Measurements from ENCODE around the gene WDFY4. TPM values are rescaled to one million over a fixed set of nuclear protein-coding genes. Genes with fewer than 3 reads are reported as not detected.

Gene WDFY4
- total RNA-seq, 8 experiments from 2014 or later = 0.05 to 2.0 (median 0.13) TPM; not detected in 1

DNA sequence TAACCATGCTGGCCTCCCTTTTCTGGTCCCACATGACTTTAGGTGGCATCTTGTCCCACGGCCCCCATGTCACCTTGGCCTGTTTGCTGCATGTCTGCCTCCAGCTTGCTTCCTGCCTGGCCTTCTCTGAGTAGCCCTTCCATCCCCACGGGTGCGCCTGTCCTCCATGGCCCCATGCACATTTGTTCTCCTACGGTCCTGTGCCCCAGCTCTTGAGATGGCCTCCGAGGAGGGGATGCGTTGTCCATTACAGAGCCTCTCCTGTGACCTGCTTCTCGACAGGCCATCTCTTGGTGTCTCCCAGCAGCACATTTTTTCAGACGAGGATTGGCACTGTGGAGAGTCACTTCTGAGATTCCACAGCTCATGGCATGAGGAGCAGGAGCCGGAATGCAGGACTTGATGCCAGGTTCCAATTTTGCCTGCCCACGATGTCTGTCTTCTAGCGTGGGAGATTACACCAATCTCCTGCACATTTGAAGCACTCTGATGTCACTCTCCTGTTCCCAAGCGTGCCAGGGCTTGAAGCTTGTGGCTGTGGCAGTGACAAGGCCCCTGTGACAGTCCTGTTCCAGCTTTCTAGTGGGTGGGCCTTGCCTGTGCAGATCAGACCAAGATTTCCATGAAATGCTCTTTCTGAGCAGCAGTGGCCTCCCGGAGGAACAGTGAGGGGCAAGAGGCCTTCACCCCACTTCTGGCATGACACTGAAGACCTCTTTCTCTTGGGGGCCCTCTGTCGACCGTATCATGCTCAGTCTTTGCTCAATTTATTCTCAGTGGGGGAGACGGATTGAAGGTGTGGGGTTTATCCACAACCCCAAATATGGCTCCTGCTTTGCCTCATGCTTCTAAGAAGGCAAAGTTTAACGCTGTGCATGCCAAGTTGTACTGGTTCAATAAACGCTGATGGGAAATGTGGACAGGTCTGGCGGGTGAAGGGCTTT, 13.4 kb downstream of the WDFY4 start:
- H3K4me1 ChIP-seq (replicated peaks in 1 of 2) = no peaks in the 10 kb centered on the region
- H3K27ac ChIP-seq = no peak overlapping the region
- WGBS, 10 experiments = 35 to 92% (median 64%) methylated on average over 2 to 18 of the region's 19 CpGs; no CpG with 5 or more reads in 2 of the 10 experiments
- no peak for ATAC-seq (replicated peaks in 6 of 8)
- in situ Hi-C loops (cut with MboI; ENCODE audit: low pct_unique_long_range_greater_than_20kb in 2 of 9, low sequenced_read_pairs in 9 of 9, unreplicated experiment in 9 of 9) = no loop called here
- H3K4me3 ChIP-seq = no peak overlapping the region

DNA sequence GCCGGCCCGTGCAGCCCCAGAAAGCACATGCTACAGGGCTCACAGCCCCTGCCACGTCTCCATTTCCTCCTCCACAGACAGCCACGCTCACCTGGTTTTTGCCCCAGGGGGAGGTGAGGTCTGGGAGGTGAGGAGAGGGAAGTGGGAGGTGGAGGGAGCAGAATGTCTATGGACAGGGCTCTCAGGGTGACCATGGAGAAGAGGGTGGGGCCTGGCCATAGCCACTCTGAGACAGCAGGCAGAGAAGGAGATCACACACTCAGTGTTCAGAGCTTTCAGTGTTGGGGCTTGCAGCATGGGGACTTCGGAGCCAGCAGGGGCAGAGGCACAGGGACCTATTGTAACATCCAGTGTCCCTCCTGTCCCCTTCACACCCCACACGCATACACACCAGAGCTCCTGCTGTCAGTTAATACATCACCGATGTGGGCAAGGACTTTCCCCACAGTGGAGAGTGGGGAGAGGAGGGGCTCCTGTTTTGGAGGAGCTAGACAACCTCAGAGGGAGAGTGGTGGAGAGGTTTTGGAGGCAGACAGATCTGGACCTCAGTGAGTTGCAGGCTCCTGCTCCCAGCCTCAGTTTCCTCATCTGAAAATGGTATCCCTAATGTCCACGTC, 14.4 kb downstream of the WDFY4 start:
- Histone ChIP-seq H3K4me1 (replicated peaks in 1 of 2) (no peaks in the 10 kb centered on the region), H3K4me3 (no peak overlapping the region), H3K27ac (no peak overlapping the region)
- in situ Hi-C loops (cut with MboI; ENCODE audit: low pct_unique_long_range_greater_than_20kb in 2 of 9, low sequenced_read_pairs in 9 of 9, unreplicated experiment in 9 of 9) = no loop called here
- no peak for ATAC-seq (replicated peaks in 6 of 8)
- WGBS, 10 experiments = 33 to 40% (median 40%) methylated on average over 1 to 2 of the region's 8 CpGs; no CpG with 5 or more reads in 7 of the 10 experiments

DNA sequence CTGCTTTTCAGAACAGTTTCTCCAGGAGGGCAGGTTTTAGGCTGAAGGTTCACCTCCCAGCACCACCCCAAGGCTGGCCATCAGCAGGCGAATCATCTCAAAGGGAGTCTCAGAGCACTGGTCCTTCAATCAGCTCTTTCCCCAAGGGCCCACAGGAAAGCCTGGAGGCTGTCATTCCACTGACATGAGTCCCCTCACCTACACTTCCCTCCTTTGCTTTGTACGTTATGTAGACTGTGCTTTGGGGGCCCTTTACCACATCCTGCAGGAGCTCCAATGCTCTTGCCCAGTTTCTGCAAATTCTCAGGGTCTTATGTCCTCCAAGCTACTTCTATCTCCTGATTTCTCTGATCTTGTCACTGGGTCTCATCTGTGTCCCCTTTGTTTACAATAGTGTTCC, 15.4 kb downstream of the WDFY4 start:
- in situ Hi-C loops (cut with MboI; ENCODE audit: low pct_unique_long_range_greater_than_20kb in 2 of 9, low sequenced_read_pairs in 9 of 9, unreplicated experiment in 9 of 9) = no loop called here
- Histone ChIP-seq H3K4me1 (replicated peaks in 1 of 2) (no peaks in the 10 kb centered on the region), H3K27ac (no peak overlapping the region), H3K4me3 (no peak overlapping the region)
- 0 to 86% (median 67%) methylated on average over 1 to 2 of the region's 2 CpGs; no CpG with 5 or more reads in 3 of the 10 experiments for WGBS, 10 experiments
- ATAC-seq (replicated peaks in 6 of 8) = no peak

GRCh38 chr10:48700493-48700892, 15.8 kb downstream of the WDFY4 start:
- Histone ChIP-seq H3K4me3 (no peak overlapping the region), H3K4me1 (replicated peaks in 1 of 2) (no peaks in the 10 kb centered on the region), H3K27ac (no peak overlapping the region)
- 34 to 94% (median 88%) methylated on average over 2 to 9 of the region's 9 CpGs; no CpG with 5 or more reads in 1 of the 10 experiments for whole genome bisulfite sequencing, 10 experiments
- in situ Hi-C loops (cut with MboI; ENCODE audit: low pct_unique_long_range_greater_than_20kb in 2 of 9, low sequenced_read_pairs in 9 of 9, unreplicated experiment in 9 of 9) = no loop called here
- ATAC-seq (replicated peaks in 6 of 8) = no peak

GRCh38 chr10:48701139-48701901, 16.6 kb downstream of the WDFY4 start:
- ATAC-seq (replicated peaks in 6 of 8) = no peak
- WGBS, 10 experiments = 20 to 100% (median 65%) methylated on average over 1 to 8 of the region's 8 CpGs
- H3K4me3 ChIP-seq = no peak overlapping the region
- H3K27ac ChIP-seq = no peak overlapping the region
- in situ Hi-C loops (cut with MboI; ENCODE audit: low pct_unique_long_range_greater_than_20kb in 2 of 9, low sequenced_read_pairs in 9 of 9, unreplicated experiment in 9 of 9) = no loop called here
- no peaks in the 10 kb centered on the region for H3K4me1 ChIP-seq (replicated peaks in 1 of 2)

- Histone ChIP-seq H3K4me3 (no peak overlapping the region), H3K27ac (no peak overlapping the region), H3K4me1 (replicated peaks in 1 of 2) (no peaks in the 10 kb centered on the region)
- peak in 1 of 8 experiments; percentile 55 for ATAC-seq (replicated peaks in 6 of 8)
- in situ Hi-C loops (cut with MboI; ENCODE audit: low pct_unique_long_range_greater_than_20kb in 2 of 9, low sequenced_read_pairs in 9 of 9, unreplicated experiment in 9 of 9) = no loop called here
Observed at GRCh38 chr10:48701941-48702340, 17.3 kb downstream of the WDFY4 start.

DNA sequence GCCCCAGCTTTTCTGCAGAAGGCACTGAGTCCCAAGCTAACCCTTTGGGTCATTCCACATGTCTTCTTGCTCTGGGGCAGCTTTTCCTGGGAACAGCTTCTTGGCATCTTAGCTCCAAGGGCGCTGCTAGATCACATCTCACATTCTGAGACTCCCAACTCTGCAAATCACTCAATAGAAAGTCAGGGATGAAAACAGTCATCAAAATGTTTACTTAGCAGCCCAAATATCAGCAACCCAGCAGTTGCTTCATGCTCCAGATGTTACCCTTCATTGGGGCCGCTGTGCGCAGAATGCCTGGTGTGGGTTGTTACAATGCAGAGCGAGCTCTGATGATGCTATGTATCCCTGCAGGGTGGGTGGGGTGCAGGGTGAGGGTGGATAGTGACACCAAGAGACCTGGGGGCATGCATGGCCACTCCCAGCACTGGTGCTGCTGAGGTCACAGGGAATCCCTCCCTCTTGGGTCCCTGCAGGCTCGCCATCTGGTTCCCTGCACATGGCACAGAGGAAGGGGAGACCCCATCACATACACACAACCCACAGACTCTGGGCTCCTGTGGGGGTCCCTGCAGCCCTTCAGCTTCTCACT, 19.0 kb downstream of the WDFY4 start:
- peak in 3 of 8 experiments; percentile 76 to 91 (median 82) for ATAC-seq (replicated peaks in 6 of 8)
- no peaks in the 10 kb centered on the region for H3K4me1 ChIP-seq (replicated peaks in 1 of 2)
- in situ Hi-C loops (cut with MboI; ENCODE audit: low pct_unique_long_range_greater_than_20kb in 2 of 9, low sequenced_read_pairs in 9 of 9, unreplicated experiment in 9 of 9) = no loop called here
- no peak overlapping the region for H3K27ac ChIP-seq
- WGBS, 10 experiments = 20 to 100% (median 88%) methylated on average over 1 to 4 of the region's 5 CpGs; no CpG with 5 or more reads in 4 of the 10 experiments
- H3K4me3 ChIP-seq = no peak overlapping the region

GRCh38 chr10:48704156-48704555, 19.5 kb downstream of the WDFY4 start:
- ATAC-seq (replicated peaks in 6 of 8) = no peak
- WGBS, 10 experiments = 0 to 33% (median 20%) methylated on average over 1 to 2 of the region's 5 CpGs; no CpG with 5 or more reads in 7 of the 10 experiments
- H3K4me1 ChIP-seq (replicated peaks in 1 of 2) = no peaks in the 10 kb centered on the region
- in situ Hi-C loops (cut with MboI; ENCODE audit: low pct_unique_long_range_greater_than_20kb in 2 of 9, low sequenced_read_pairs in 9 of 9, unreplicated experiment in 9 of 9) = no loop called here
- no peak overlapping the region for H3K4me3 ChIP-seq
- no peak overlapping the region for H3K27ac ChIP-seq

GRCh38 chr10:48705401-48705938, 20.8 kb downstream of the WDFY4 start:
- peak in 2 of 8 experiments; percentile 3 to 8 for ATAC-seq (replicated peaks in 6 of 8)
- in situ Hi-C loops (cut with MboI; ENCODE audit: low pct_unique_long_range_greater_than_20kb in 2 of 9, low sequenced_read_pairs in 9 of 9, unreplicated experiment in 9 of 9) = no loop called here
- Histone ChIP-seq H3K4me3 (no peak overlapping the region), H3K4me1 (replicated peaks in 1 of 2) (no peaks in the 10 kb centered on the region), H3K27ac (no peak overlapping the region)
- WGBS, 10 experiments = 33 to 81% (median 60%) methylated on average over 1 to 7 of the region's 9 CpGs; no CpG with 5 or more reads in 1 of the 10 experiments

- no peaks in the 10 kb centered on the region for H3K4me1 ChIP-seq (replicated peaks in 1 of 2)
- WGBS, 10 experiments = 0 to 83% (median 67%) methylated on average over 1 to 2 of the region's 2 CpGs; no CpG with 5 or more reads in 3 of the 10 experiments
- in situ Hi-C loops (cut with MboI; ENCODE audit: low pct_unique_long_range_greater_than_20kb in 2 of 9, low sequenced_read_pairs in 9 of 9, unreplicated experiment in 9 of 9) = no loop called here
- no peak overlapping the region for H3K27ac ChIP-seq
- no peak for ATAC-seq (replicated peaks in 6 of 8)
- H3K4me3 ChIP-seq = no peak overlapping the region
Observed at GRCh38 chr10:48707472-48707871, 22.8 kb downstream of the WDFY4 start.

DNA sequence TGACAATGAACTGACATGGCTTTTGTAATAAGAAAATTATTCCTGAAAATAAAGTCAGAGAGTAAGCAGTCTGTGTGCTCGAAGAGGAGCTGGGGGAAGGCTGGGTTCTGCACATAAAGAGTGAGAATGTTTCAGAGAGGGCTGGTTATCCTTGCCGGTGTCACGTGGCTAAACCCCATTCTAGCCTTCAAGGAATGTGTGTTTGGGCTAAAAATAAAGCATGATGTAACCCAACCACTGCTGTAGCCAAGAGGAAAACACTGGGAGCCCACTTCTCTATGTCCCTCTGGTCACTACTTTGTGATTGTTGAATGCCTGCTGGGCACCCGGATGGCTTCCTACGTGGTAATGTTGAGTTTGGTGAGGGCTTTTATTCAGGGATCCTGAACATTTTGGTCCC, 23.5 kb downstream of the WDFY4 start:
- H3K27ac ChIP-seq = no peak overlapping the region
- in situ Hi-C loops (cut with MboI; ENCODE audit: low pct_unique_long_range_greater_than_20kb in 2 of 9, low sequenced_read_pairs in 9 of 9, unreplicated experiment in 9 of 9) = no loop called here
- no peak overlapping the region for H3K4me3 ChIP-seq
- no peaks in the 10 kb centered on the region for H3K4me1 ChIP-seq (replicated peaks in 1 of 2)
- WGBS, 10 experiments = 35 to 83% (median 62%) methylated on average over 1 to 5 of the region's 5 CpGs; no CpG with 5 or more reads in 3 of the 10 experiments
- ATAC-seq (replicated peaks in 6 of 8) = peak in 7 of 8 experiments; percentile 8 to 88 (median 74)

DNA sequence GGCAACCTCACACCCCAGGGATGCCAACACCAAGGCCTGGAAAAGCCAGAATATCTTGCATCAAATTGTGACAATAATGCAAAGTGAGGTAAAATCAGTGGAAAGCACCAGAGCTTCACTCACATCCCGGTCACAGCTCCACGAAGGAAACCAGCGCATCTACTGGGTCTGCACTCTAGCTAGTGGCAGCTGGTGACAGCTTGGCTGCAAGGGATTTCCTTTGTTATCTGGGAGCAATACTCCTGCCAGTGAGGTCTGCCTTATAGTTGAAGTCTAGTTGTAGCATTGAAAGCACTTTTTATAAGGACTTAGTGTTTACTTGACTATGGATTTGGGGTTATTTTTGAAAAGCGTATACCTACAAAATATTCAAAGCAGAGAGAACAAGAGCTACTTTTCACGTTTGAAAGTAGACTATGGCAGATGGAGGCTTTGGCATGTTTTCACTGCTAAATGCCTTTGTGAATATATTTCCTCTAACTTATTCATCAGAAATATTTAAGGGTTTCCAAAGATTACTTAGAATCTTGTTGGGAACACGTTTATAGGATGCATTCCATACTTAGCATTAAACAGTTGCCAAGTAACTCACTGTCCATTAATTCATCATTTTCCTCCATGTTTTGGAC, 26.1 kb downstream of the WDFY4 start:
- in situ Hi-C loops (cut with MboI; ENCODE audit: low pct_unique_long_range_greater_than_20kb in 2 of 9, low sequenced_read_pairs in 9 of 9, unreplicated experiment in 9 of 9) = no loop called here
- 18 to 100% (median 63%) methylated on average over 1 to 5 of the region's 6 CpGs for WGBS, 10 experiments
- no peak overlapping the region for H3K27ac ChIP-seq

More for the DNA sequence above, 26.1 kb downstream of the WDFY4 start:
- Histone ChIP-seq H3K4me3 (no peak overlapping the region), H3K4me1 (replicated peaks in 1 of 2) (no peaks in the 10 kb centered on the region)
- ATAC-seq (replicated peaks in 6 of 8) = no peak
